Keratinocyte (primary cell): ENCODE results near the gene PLAU. TPM values are rescaled to one million over a fixed set of nuclear protein-coding genes. Genes with fewer than 3 reads are reported as not detected.
A peak's percentile ranks its signal among the peaks of the same experiment; 100 is the strongest.

Experiments
- DNase-seq: peaks from one replicate; pipeline ENCODE4 v3.0.0-alpha.2; 2011; ENCODE audit warnings: low read depth, missing footprints, low spot score
- FAIRE-seq: peaks from 2 replicates; lab custom pipeline; 2011; peaks lifted over from hg19 to GRCh38; lab: Jason Lieb, UNC
- H2AFZ ChIP-seq: 2 replicates; pipeline ENCODE4 v1.6.0; 2012; ENCODE audit warnings: low read length, control low read depth, inconsistent platforms; ENCODE audit not compliant: control insufficient read depth
- H3K27ac ChIP-seq: 2 replicates; pipeline ENCODE4 v1.5.1; 2011; ENCODE audit warnings: low read length; ENCODE audit not compliant: control insufficient read depth, insufficient read depth
- H3K27me3 ChIP-seq: 3 replicates; pipeline ENCODE4 v1.6.0; 2011; ENCODE audit warnings: low read length; ENCODE audit not compliant: control insufficient read depth, insufficient read depth; ENCODE audit errors: extremely low read depth
- H3K36me3 ChIP-seq, 2 experiments: 2 replicates in 1 of 2; 3 replicates in 1 of 2; pipeline ENCODE4 v1.5.1; 2011; ENCODE audit warnings: low read length in 2 of 2, mild to moderate bottlenecking in 1 of 2; ENCODE audit not compliant: control insufficient read depth in 2 of 2, insufficient read depth in 2 of 2; ENCODE audit errors: extremely low read depth in 1 of 2
- H3K4me1 ChIP-seq: 3 replicates; pipeline ENCODE4 v1.5.1; 2011; ENCODE audit warnings: low read length; ENCODE audit not compliant: control insufficient read depth, insufficient read depth; ENCODE audit errors: extremely low read depth
- H3K4me2 ChIP-seq: 3 replicates; pipeline ENCODE4 v1.6.0; 2011; ENCODE audit warnings: low read depth, low read length; ENCODE audit not compliant: control insufficient read depth, insufficient read depth; ENCODE audit errors: extremely low read depth
- H3K4me3 ChIP-seq, 3 experiments: fragments of 200-600 bp in 1 of 3; sonication (generic) in 1 of 3; 2 replicates in 2 of 3; 3 replicates in 1 of 3; pipeline ENCODE4 v1.5.1; 2011 to 2016; ENCODE audit warnings: low read length in 3 of 3, mild to moderate bottlenecking in 3 of 3, control low read depth in 2 of 3, inconsistent platforms in 1 of 3, low read depth in 1 of 3, mixed read lengths in 1 of 3, mixed run types in 1 of 3, moderate library complexity in 1 of 3; ENCODE audit not compliant: control insufficient read depth in 2 of 3, insufficient read depth in 2 of 3; ENCODE audit errors: extremely low read depth in 1 of 3
- H3K79me2 ChIP-seq: 2 replicates; pipeline ENCODE4 v1.6.0; 2012; ENCODE audit warnings: low read length; ENCODE audit not compliant: control insufficient read depth, insufficient read depth
- H3K9ac ChIP-seq: 3 replicates; pipeline ENCODE4 v1.6.0; 2011; ENCODE audit warnings: low read length; ENCODE audit not compliant: control insufficient read depth, insufficient read depth; ENCODE audit errors: extremely low read depth
- H3K9me1 ChIP-seq: 3 replicates; pipeline ENCODE4 v1.6.0; 2011; ENCODE audit warnings: low read length; ENCODE audit not compliant: control insufficient read depth, insufficient read depth; ENCODE audit errors: extremely low read depth
- H3K9me3 ChIP-seq: 2 replicates; pipeline ENCODE4 v1.5.1; 2012; ENCODE audit warnings: low read depth, low read length; ENCODE audit not compliant: control insufficient read depth
- H4K20me1 ChIP-seq: 3 replicates; pipeline ENCODE4 v1.6.0; 2011; ENCODE audit warnings: low read length; ENCODE audit not compliant: control insufficient read depth, insufficient read depth; ENCODE audit errors: extremely low read depth
- EZH2 ChIP-seq: IDR thresholded peaks from one replicate; pipeline ENCODE4 v1.6.1; 2012; ENCODE audit warnings: inconsistent platforms, mild to moderate bottlenecking, low read length, moderate library complexity
- dilution Hi-C: fragments of 300-500 bp; cut with MboI; formaldehyde crosslinking; loops from one replicate; pipeline ENCODE4 v1.7.0; 2020; ENCODE audit warnings: low sequenced_read_pairs; ENCODE audit not compliant: extremely low pct_ligation_motif_present
- polyA plus RNA-seq, 5 experiments: library from polyadenylated mRNA; depleted of rRNA in 3 of 5; stranded (reverse) in 3 of 5; stranded (forward) in 1 of 5; unstranded in 1 of 5; fragments of >200 nt; gene quantifications; 1 replicate in 1 of 5; 2 replicates in 3 of 5; 3 replicates in 1 of 5; pipeline versions ENCODE4 v1.2.1 to v1.2.3, GENCODE V29; 2011 to 2012; ENCODE audit warnings: missing spikeins in 2 of 5, low read depth in 1 of 5, low replicate concordance in 1 of 5
- TF ChIP-seq, protein P1 (sequence below), 3 experiments: IDR thresholded peaks in 1 of 3; conservative IDR thresholded peaks in 1 of 3; optimal IDR thresholded peaks in 1 of 3; 2 replicates in 2 of 3; 3 replicates in 1 of 3; pipeline versions ENCODE3 to v1.5.1; 2011; ENCODE audit warnings: low read length in 3 of 3, mild to moderate bottlenecking in 3 of 3, moderate library complexity in 2 of 3, control low read depth in 1 of 3, inconsistent platforms in 1 of 3; ENCODE audit not compliant: insufficient read depth in 2 of 3; ENCODE audit errors: extremely low read depth in 1 of 3

The PLAU gene
- polyA plus RNA-seq, 1 donor (not counting 4 experiments of a cell fraction or from before 2014, with no cell fraction given), result 262 TPM

DNA sequence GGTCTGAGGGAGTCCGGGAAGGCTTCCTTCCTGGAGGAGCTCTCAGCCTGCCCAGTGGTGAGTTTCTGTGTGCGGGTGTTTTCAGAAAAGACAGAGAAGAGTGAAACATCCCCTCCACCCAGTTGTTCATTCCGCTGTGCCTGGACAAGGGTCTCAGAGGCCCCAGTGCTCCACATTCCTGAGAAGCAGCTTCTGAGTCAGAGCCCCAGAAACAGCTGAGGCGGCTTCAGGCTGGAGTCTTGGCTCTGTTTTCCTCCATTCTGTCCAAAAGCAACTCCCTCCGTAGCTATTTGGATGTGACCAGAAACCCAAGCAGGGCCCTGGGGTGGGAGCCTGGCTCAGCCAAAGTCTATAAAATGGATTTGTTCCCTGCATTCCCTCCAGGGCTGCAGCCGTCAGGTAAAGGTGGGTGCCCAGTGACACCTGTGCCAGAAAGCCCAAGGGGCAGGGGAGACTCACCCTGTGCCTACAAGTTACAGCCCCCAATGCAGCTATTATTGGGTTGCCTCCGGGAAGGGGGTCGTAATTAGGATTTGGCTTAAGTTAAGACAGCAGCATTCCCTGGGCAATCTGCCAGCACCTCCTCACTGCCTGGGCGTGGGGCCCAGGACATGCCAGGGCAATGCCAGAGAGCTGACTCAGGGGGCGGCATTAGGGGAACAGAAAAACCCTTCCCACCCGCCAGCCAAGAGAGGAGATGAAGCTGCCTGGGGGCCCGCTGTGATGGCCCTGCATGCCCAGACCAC, 23.5 kb upstream of the PLAU start:
- Histone ChIP-seq H3K36me3 (no peaks in the 10 kb centered on the region), H3K9ac (peak overlapping the region; percentile 91), H3K9me3 (no peaks in the 10 kb centered on the region), H3K4me2 (peak overlapping the region; percentile 82), H2AFZ (no peak overlapping the region), H3K27ac (peak overlapping the region; percentile 96), H4K20me1 (no peaks in the 10 kb centered on the region), H3K27me3 (no peaks in the 10 kb centered on the region), H3K9me1 (no peaks in the 10 kb centered on the region), H3K79me2 (no peaks in the 10 kb centered on the region), H3K4me3 (peak overlapping the region in 2 of 3 experiments; percentile 46 to 55), H3K4me1 (peaks cover 52% of the 10 kb centered on the region)
- DNase-seq (peak; percentile 85), FAIRE-seq (peak; percentile 87)
- dilution Hi-C loops, result no loop called here
- no peak for TF ChIP-seq EZH2
- TF ChIP-seq, protein P1, sequence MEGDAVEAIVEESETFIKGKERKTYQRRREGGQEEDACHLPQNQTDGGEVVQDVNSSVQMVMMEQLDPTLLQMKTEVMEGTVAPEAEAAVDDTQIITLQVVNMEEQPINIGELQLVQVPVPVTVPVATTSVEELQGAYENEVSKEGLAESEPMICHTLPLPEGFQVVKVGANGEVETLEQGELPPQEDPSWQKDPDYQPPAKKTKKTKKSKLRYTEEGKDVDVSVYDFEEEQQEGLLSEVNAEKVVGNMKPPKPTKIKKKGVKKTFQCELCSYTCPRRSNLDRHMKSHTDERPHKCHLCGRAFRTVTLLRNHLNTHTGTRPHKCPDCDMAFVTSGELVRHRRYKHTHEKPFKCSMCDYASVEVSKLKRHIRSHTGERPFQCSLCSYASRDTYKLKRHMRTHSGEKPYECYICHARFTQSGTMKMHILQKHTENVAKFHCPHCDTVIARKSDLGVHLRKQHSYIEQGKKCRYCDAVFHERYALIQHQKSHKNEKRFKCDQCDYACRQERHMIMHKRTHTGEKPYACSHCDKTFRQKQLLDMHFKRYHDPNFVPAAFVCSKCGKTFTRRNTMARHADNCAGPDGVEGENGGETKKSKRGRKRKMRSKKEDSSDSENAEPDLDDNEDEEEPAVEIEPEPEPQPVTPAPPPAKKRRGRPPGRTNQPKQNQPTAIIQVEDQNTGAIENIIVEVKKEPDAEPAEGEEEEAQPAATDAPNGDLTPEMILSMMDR (optimal IDR thresholded peaks at IDR 0.05 in 1 of 3, IDR thresholded peaks at IDR 0.05 in 1 of 3, conservative IDR thresholded peaks at IDR 0.05 in 1 of 3; ENCODE audit: extremely low read depth in 1 of 3, insufficient read depth in 2 of 3, low read length in 3 of 3), result no peak

DNA sequence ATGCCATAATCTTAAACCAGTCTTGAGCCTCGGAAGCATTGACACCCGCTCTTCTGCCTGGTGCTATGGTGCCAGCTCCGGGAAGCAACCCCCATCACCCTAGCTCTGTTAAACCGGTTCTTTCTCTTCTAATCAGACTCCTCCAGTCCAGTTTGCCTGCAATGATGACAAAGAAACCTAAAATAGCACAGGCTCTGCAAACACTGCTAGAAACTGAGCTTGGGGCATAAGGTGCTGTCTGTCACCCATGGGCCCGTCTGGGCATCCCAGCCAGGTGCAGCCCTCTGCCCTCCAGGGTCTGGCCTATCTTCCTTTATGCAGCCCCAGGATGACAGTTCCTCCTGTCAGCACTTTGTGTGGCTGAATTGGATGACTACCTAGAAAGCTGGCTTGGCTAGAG, 22.4 kb upstream of the PLAU start:
- Histone ChIP-seq H3K4me2 (peak overlapping the region; percentile 82), H3K27ac (peak overlapping the region; percentile 96), H3K36me3 (no peaks in the 10 kb centered on the region), H3K9me1 (no peaks in the 10 kb centered on the region), H3K9ac (peak overlapping the region; percentile 91), H4K20me1 (no peaks in the 10 kb centered on the region), H3K27me3 (no peaks in the 10 kb centered on the region), H3K4me3 (peak overlapping the region in 2 of 3 experiments; percentile 44 to 45), H3K4me1 (peaks cover 61% of the 10 kb centered on the region), H3K9me3 (no peaks in the 10 kb centered on the region), H3K79me2 (no peaks in the 10 kb centered on the region), H2AFZ (no peak overlapping the region)
- DNase-seq (no peak), FAIRE-seq (no peak)
- no peak for TF ChIP-seq EZH2
- TF ChIP-seq, protein P1 (optimal IDR thresholded peaks at IDR 0.05 in 1 of 3, IDR thresholded peaks at IDR 0.05 in 1 of 3, conservative IDR thresholded peaks at IDR 0.05 in 1 of 3; ENCODE audit: extremely low read depth in 1 of 3, insufficient read depth in 2 of 3, low read length in 3 of 3), result no peak
- dilution Hi-C loops, result no loop called here
